Activated CD8-positive, alpha-beta T cell treated with anti-CD3 and anti-CD28 coated beads, Interleukin-2, amount 10 ng/mL, durations not matched to agents 7 days and 5 days (primary cell): ENCODE results near the gene NAT9. TPM values are rescaled to one million over a fixed set of nuclear protein-coding genes. Genes with fewer than 3 reads are reported as not detected.

ENCODE experiments used
- ATAC-seq: fragments of 150-1000 bp; cut with Tn5 transposase; one replicate; pipeline ENCODE4 v1.10.0; 2021; ENCODE audit warnings: moderate library complexity
- CTCF ChIA-PET: fragments of 350-600 bp; sonication (Branson Sonifier 250); formaldehyde crosslinking; loops from one replicate; lab custom pipeline; 2021; ENCODE audit warnings: antibody characterized with exemption; lab: Charles Lee
- POLR2A ChIA-PET: fragments of 350-600 bp; sonication (Branson Sonifier 250); formaldehyde crosslinking; loops from one replicate; lab custom pipeline; 2021; ENCODE audit warnings: antibody characterized with exemption; lab: Charles Lee
- DNase-seq: peaks from one replicate; pipeline ENCODE4 v3.0.0-alpha.2; 2020
- H3K27ac Mint-ChIP-seq: one replicate; pipeline ENCODE4 v1.8.0; 2021; ENCODE audit warnings: mild to moderate bottlenecking, mixed read lengths
- H3K27me3 Mint-ChIP-seq: one replicate; pipeline ENCODE4 v1.8.0; 2021; ENCODE audit warnings: low read depth, mixed read lengths
- H3K36me3 Mint-ChIP-seq: one replicate; pipeline ENCODE4 v1.8.0; 2021; ENCODE audit warnings: low read depth, mixed read lengths
- H3K4me1 Mint-ChIP-seq: one replicate; pipeline ENCODE4 v1.8.0; 2021; ENCODE audit warnings: low read depth, mixed read lengths
- H3K4me3 Mint-ChIP-seq: one replicate; pipeline ENCODE4 v1.8.0; 2021; ENCODE audit warnings: mild to moderate bottlenecking, mixed read lengths
- H3K9me3 Mint-ChIP-seq: one replicate; pipeline ENCODE4 v1.8.0; 2022; ENCODE audit warnings: mixed read lengths; ENCODE audit not compliant: insufficient read depth
- total RNA-seq, 2 experiments: library from RNA; stranded (reverse); gene quantifications; one replicate each; pipeline ENCODE4 v1.2.3, GENCODE V29; 2021

The NAT9 gene
- total RNA-seq, 2 experiments from 2014 or later = 28.3 to 30.7 TPM

DNA sequence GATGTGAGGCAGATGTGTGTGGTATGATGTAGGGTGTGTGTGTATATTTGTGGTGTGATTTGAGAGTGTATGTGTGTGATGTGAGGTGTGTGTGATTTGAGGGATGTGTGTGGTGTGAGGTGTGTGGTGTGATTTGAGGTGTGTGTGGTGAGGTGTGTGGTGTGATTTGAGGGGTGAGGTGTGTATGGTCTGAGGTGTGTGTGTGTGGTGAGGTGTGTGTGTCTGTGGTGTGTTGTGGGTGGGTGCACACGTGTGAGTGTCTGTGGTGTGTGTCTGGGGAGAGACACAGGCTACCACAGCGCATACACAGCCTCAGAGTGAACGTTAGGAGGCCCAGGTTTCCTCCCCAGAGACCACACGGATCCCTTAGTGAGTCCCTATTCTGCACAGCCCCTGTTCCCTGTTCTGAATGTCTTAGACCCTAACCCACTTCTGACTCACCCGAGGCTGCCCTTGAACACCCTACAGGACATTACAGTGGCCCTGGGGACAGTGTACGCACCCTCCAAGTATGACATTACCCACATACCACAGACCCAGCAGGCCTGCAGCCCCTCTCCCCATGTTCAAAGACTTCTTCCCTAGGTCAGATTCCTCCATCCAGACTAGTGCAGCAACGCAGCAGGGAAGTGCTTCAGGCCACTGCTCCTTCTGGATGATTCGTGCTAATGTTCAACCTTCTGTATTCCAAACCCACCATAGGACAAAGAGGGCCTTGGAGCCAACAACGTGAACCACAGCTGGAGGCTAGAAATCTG, 42.6 kb downstream of the NAT9 start:
- no peak for DNase-seq
- no peak for ATAC-seq
- H3K4me1 Mint-ChIP-seq = peaks cover 41% of the 10 kb centered on the region
- peaks cover 11% of the 10 kb centered on the region for H3K27me3 Mint-ChIP-seq
- ChIA-PET CTCF (no interaction called here), POLR2A (interaction anchor here (0.5 kb wide), 1 partner anchor 57 kb away, joined by 5 read pairs; no protein-coding TSS in a partner anchor)
- no peaks in the 10 kb centered on the region for H3K9me3 Mint-ChIP-seq
- H3K4me3 Mint-ChIP-seq = no peak overlapping the region
- H3K27ac Mint-ChIP-seq = no peak overlapping the region
- H3K36me3 Mint-ChIP-seq = no peaks in the 10 kb centered on the region

DNA sequence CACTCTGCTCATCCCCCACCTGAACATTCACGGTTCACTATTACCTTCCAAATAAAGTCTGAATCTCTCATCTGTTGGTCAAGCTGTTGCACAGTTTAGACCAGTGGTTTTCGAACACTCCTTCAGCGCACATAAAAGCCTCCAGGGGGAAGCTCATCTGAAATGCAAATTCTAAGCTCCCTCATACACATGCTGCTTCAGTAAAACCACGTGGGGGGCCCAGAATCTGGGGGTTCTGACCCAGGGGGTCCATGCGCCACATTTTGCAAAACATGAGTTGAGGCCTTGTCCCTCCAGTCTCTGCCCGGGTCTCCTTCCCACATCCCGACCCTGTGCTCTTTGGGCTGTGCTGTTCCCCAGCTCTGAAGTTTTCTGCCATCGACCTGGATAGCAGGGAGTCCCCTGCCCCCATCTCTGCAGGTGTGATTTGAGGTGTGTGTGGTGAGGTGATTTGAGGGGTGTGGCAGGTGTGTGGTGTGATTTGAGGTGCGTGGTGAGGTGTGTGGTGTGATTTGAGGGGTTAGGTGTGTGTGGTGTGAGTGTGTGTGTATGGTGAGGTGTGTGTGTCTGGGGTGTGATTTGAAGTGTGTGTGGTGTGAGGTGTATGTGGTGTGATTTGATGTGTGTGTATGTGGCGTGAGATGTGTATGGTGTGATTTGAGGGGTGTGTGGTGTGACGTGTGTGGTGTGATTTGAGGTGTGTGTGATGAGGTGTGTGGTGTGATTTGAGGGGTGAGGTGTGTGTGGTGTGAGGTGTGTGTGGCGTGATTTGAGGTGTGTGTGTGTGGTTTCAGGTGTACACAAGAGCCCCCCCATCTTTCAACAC, 43.9 kb downstream of the NAT9 start:
- H3K27me3 Mint-ChIP-seq = peaks cover 11% of the 10 kb centered on the region
- DNase-seq (no peak), ATAC-seq (no peak)
- H3K4me3 Mint-ChIP-seq = no peak overlapping the region
- no peaks in the 10 kb centered on the region for H3K9me3 Mint-ChIP-seq
- no peak overlapping the region for H3K27ac Mint-ChIP-seq
- POLR2A ChIA-PET = no interaction called here
- no peaks in the 10 kb centered on the region for H3K36me3 Mint-ChIP-seq
- CTCF ChIA-PET = interaction anchor here (0.9 kb wide), 1 partner anchor 75 kb away, joined by 4 read pairs; no protein-coding TSS in a partner anchor
- H3K4me1 Mint-ChIP-seq = peaks cover 28% of the 10 kb centered on the region

DNA sequence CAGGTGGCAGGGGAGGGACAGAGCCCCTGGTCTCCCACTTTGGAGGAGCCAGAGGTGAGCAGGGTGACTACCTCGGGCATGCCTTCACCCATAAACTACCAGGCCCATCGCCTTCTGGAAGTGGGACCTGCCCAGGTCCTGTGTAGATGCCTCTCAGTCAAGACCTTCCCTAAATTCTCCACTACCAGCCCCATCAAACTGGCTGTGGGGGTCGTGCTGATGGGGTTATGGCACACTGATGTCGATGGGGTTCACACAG, 44.9 kb downstream of the NAT9 start:
- no peak overlapping the region for H3K27ac Mint-ChIP-seq
- POLR2A ChIA-PET = no interaction called here

DNA sequence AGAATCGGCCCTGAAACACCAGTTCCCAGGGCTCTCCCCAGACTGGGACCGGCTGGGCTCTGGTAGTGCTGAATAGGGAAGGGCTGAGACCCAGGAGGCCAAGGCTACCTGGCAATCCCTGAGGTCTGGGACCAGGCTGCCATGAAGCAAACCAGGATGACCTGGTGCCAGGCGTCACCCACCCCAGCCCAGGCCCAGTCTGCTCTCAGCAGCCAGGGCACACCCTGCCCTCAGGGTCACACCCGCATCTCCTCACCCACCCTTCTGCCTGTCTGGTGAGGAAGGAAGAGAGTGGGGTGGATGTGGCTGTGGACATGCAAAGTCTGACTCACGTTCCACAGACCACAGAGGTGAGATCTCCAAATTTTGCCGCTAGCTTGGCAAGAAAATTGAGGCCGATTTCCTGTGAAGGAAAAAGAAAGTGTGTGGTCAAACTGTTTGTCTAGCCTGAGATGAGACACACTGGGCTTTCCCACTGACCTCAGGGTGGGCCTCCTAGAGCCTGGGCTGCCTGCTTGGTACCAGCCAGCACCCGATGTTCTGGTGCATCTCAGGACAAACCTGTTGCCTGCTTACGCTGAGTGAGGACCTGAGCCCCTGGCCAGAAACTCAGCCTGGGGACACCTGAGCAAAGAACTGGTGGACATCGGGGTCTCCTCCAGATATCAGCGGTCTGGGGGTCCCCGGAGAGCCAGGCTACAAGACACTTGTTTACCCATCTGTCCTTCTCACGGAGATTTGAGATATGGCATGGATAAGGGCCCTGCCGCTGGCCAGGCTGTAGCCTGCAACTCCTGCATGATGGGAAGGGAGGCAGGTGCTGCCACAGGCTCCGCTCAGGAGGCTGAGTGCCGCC, 45.4 kb downstream of the NAT9 start:
- CTCF ChIA-PET = interaction anchor here (0.6 kb wide), 1 partner anchor 74 kb away, joined by 4 read pairs; no protein-coding TSS in a partner anchor
- no peaks in the 10 kb centered on the region for H3K36me3 Mint-ChIP-seq
- H3K4me3 Mint-ChIP-seq = peak overlapping the region; percentile 16
- no peaks in the 10 kb centered on the region for H3K9me3 Mint-ChIP-seq
- H3K27ac Mint-ChIP-seq = no peak overlapping the region
- peak; percentile 88 for ATAC-seq
- H3K4me1 Mint-ChIP-seq = peaks cover 22% of the 10 kb centered on the region
- POLR2A ChIA-PET = no interaction called here
- H3K27me3 Mint-ChIP-seq = peaks cover 6% of the 10 kb centered on the region
- DNase-seq = peak; percentile 79

More for the DNA sequence above, 44.9 kb downstream of the NAT9 start:
- DNase-seq (no peak), ATAC-seq (no peak)
- H3K36me3 Mint-ChIP-seq = no peaks in the 10 kb centered on the region
- H3K4me3 Mint-ChIP-seq = no peak overlapping the region
- no peaks in the 10 kb centered on the region for H3K9me3 Mint-ChIP-seq
- CTCF ChIA-PET = interaction anchor here (0.9 kb wide), 1 partner anchor 74 kb away, joined by 4 read pairs; no protein-coding TSS in a partner anchor
- peaks cover 24% of the 10 kb centered on the region for H3K4me1 Mint-ChIP-seq
- peaks cover 9% of the 10 kb centered on the region for H3K27me3 Mint-ChIP-seq

DNA sequence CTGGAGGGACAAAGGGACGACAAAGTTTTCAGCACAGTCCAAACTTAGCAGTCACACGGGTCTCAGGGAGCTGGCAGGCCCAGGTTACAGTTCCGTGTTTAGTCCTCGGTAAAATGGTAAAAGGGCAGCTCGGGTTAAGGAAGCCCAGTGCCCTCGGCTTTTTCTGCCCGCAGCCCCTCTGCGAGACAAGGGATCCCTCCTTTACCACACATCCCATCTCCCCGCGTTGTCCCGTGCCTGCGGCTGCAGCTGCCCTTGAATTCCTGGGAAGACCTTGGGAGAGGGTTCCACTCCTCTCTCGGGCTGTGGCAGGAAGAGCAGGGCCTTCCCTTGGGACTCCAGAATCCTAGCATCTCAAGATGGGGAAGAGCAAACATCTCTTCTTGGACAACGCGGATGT, 46.3 kb downstream of the NAT9 start:
- H3K27ac Mint-ChIP-seq = no peak overlapping the region
- peaks cover 22% of the 10 kb centered on the region for H3K4me1 Mint-ChIP-seq
- H3K9me3 Mint-ChIP-seq = no peaks in the 10 kb centered on the region
- POLR2A ChIA-PET = no interaction called here
- no peaks in the 10 kb centered on the region for H3K36me3 Mint-ChIP-seq
- CTCF ChIA-PET = interaction anchor here (1.6 kb wide), 1 partner anchor 72 kb away, joined by 9 read pairs; no protein-coding TSS in a partner anchor
- DNase-seq (no peak), ATAC-seq (no peak)
- peaks cover 8% of the 10 kb centered on the region for H3K27me3 Mint-ChIP-seq
- no peak overlapping the region for H3K4me3 Mint-ChIP-seq

DNA sequence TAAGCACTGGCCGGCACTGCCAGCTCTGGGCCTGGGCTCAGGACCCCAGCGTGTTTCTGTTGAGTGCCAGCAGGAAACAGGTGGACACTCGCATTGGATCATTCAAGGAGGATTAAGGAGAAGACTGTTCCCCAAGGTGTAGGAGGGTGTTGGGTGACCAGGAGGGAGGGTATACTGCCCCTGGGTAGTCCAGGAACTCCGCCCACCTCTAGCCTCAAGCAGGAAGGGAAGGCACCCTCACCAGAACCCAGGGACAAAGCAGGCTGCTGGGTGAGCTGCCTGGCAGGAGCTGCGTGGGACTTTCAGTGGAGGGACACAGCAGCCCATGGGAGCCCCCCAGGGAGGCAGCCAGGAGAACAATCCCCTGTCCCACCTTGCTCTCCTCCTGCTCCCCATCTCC, 46.8 kb downstream of the NAT9 start:
- CTCF ChIA-PET = interaction anchor here (1.6 kb wide), 1 partner anchor 72 kb away, joined by 9 read pairs; no protein-coding TSS in a partner anchor
- no peak for ATAC-seq

DNA sequence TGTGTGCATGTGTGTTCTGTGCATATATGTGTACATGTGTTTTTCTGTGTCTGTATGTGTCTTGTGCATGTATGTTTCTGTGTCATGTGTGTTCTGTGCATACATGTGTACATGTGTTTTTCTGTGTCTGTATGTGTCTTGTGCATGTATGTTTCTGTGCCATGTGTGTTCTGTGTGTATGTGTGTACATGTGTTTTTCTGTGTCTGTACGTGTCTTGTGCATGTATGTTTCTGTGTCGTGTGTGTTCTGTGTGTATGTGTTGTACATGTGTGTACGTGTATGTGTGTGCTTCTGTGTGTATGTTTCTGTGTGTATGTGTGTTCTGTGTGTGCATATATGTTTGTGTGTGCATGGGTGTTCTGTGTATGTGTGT, 47.5 kb downstream of the NAT9 start:
- no peak for DNase-seq
- ChIA-PET POLR2A (no interaction called here), CTCF (interaction anchor here (1.6 kb wide), 1 partner anchor 71 kb away, joined by 9 read pairs; no protein-coding TSS in a partner anchor)
- Mint-ChIP-seq H3K27me3 (peaks cover 16% of the 10 kb centered on the region), H3K36me3 (no peaks in the 10 kb centered on the region), H3K4me1 (peaks cover 30% of the 10 kb centered on the region), H3K27ac (no peak overlapping the region), H3K9me3 (no peaks in the 10 kb centered on the region), H3K4me3 (no peak overlapping the region)
- no peak for ATAC-seq

More for the DNA sequence above, 46.8 kb downstream of the NAT9 start:
- Mint-ChIP-seq H3K27me3 (peaks cover 10% of the 10 kb centered on the region), H3K36me3 (no peaks in the 10 kb centered on the region), H3K27ac (no peak overlapping the region), H3K9me3 (no peaks in the 10 kb centered on the region), H3K4me1 (peaks cover 23% of the 10 kb centered on the region), H3K4me3 (no peak overlapping the region)
- POLR2A ChIA-PET = no interaction called here
- no peak for DNase-seq

DNA sequence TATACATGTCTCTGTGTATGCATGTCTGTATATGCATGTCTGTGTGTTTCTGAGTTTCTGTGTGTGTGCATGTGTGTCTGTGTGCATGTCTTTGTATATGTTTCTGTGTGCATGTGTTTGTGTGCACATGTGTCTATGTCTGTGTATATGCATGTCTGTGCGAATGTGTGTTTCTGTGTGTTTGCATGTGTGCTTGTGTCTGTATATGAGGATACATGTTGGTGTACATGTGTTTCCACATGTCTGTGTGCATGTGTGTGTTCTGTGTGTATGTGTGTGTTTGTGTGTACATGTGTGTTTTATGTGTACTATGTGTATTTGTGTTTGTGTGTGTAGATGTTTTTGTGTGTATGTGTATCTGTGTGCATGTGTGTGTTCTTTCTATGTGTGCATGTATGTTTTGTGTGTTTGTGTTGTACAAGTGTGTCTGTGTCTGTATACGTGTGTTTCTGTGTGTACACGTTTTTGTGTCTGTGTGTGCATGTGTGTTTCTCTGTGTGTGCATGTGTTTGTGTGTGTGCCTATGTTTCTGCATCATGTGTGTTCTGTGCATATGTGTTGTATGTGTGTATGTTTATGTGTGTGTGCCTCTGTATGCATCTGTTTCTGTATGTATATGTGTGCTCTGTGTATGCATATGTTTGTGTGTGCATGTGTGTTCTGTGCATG, 48.0 kb downstream of the NAT9 start:
- Mint-ChIP-seq H3K27me3 (peaks cover 16% of the 10 kb centered on the region), H3K27ac (no peak overlapping the region), H3K36me3 (no peaks in the 10 kb centered on the region), H3K4me3 (no peak overlapping the region), H3K4me1 (peaks cover 30% of the 10 kb centered on the region), H3K9me3 (no peaks in the 10 kb centered on the region)
- ChIA-PET POLR2A (no interaction called here), CTCF (no interaction called here)
- ATAC-seq (no peak), DNase-seq (no peak)

DNA sequence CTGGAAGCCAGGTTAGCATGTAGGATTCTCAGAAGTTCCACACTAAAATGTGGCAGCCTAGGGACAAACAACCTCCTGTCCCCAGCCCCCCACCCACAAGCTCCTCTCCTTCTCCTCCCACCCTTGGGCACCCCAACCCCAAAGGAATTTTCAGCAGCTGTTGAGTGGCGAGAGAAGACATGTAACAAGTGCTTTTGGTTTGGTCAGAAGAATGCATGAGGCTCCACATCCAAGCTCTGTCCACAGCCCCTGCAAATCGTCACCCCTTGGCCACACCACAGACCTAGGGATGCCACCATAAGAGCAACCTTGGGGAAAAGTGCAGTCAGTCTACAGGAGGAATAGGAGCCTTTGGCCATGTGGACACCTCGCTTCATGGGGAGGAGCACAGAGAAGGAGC, 51.0 kb downstream of the NAT9 start:
- Mint-ChIP-seq H3K4me1 (peaks cover 15% of the 10 kb centered on the region), H3K27ac (no peak overlapping the region), H3K36me3 (no peaks in the 10 kb centered on the region), H3K9me3 (no peaks in the 10 kb centered on the region), H3K27me3 (peaks cover 28% of the 10 kb centered on the region), H3K4me3 (no peak overlapping the region)
- ATAC-seq (no peak), DNase-seq (no peak)
- POLR2A ChIA-PET = interaction anchor here (0.8 kb wide), 1 partner anchor 13 kb away, joined by 3 read pairs; no protein-coding TSS in a partner anchor
- CTCF ChIA-PET = interaction anchor here (2.5 to 6.0 kb wide), 2 partner anchors 12 to 68 kb away, joined by 12 to 45 read pairs; partner anchors contain the start of gene RAB37

DNA sequence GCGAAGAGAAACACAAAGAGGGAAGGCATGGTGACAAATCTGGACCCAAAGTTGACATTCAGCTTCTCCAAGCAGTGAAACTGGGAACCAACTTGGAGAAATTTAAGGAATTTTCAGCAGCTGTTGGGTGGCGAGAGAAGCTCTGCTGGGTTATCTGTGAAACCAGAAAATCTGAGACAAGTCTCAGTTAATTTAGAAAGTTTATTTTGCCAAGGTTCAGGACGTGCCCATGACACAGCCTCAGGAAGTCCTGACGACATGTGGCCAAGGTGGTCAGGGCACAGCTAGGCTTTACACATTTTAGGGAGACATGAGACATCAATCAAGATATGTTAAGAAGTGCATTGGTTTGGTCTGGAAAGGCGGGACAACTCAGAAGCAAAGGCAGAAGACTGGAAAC, 52.3 kb downstream of the NAT9 start:
- Mint-ChIP-seq H3K4me3 (no peak overlapping the region), H3K27me3 (peaks cover 32% of the 10 kb centered on the region), H3K4me1 (peaks cover 9% of the 10 kb centered on the region), H3K36me3 (no peaks in the 10 kb centered on the region), H3K9me3 (no peaks in the 10 kb centered on the region), H3K27ac (no peak overlapping the region)
- ATAC-seq (no peak), DNase-seq (no peak)
- POLR2A ChIA-PET = no interaction called here
- CTCF ChIA-PET = interaction anchor here (2.5 to 6.0 kb wide), 2 partner anchors 13 to 67 kb away, joined by 12 to 45 read pairs; partner anchors contain the start of gene RAB37

DNA sequence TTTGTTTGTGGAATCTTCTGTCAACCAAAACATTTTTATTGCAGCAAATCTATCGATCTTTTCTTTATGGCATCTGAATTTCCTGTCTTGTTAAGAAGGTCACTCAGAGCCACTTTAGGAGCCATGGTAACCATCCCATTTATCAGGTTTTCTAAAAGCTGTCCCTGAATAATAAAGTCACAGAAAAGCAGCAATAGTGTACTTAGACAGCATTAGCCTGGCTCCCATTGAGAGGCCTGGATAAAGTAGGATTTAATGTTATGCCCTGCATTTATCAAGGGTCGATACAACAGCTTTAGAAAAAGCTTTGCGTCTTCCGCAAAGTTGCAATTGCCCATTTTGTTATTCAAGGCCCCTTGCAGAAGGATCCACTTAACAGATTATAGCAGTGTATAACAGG, 53.4 kb downstream of the NAT9 start:
- no peak for ATAC-seq
- POLR2A ChIA-PET = interaction anchor here (0.7 kb wide), 1 partner anchor 50 kb away, joined by 3 read pairs; no protein-coding TSS in a partner anchor
- Mint-ChIP-seq H3K36me3 (no peaks in the 10 kb centered on the region), H3K27ac (no peak overlapping the region), H3K4me3 (no peak overlapping the region), H3K4me1 (peaks cover 9% of the 10 kb centered on the region), H3K27me3 (peaks cover 39% of the 10 kb centered on the region), H3K9me3 (no peaks in the 10 kb centered on the region)
- no peak for DNase-seq
- CTCF ChIA-PET = interaction anchor here (1.1 to 6.0 kb wide), 3 partner anchors 14 to 68 kb away, joined by 3 to 45 read pairs (median 5); partner anchors contain the start of gene RAB37
